HG02678 (cell line): ENCODE data around the gene PCSK7.
"Not testable (repeated sequence)": the region's sequence is repeated elsewhere in the genome, so short reads cannot be mapped to it uniquely, and the experiment has no call there.

ENCODE experiments used
- ATAC-seq: cut with Tn5 transposase; IDR thresholded peaks from one replicate; pipeline ENCODE4 v1.9.1; 2021; ENCODE audit warnings: mild to moderate bottlenecking, moderate library complexity; ENCODE audit not compliant: unreplicated experiment

Gene PCSK7

GRCh38 chr11:117218133-117218915, 13.5 kb downstream of the PCSK7 start:
- no peak for ATAC-seq

DNA sequence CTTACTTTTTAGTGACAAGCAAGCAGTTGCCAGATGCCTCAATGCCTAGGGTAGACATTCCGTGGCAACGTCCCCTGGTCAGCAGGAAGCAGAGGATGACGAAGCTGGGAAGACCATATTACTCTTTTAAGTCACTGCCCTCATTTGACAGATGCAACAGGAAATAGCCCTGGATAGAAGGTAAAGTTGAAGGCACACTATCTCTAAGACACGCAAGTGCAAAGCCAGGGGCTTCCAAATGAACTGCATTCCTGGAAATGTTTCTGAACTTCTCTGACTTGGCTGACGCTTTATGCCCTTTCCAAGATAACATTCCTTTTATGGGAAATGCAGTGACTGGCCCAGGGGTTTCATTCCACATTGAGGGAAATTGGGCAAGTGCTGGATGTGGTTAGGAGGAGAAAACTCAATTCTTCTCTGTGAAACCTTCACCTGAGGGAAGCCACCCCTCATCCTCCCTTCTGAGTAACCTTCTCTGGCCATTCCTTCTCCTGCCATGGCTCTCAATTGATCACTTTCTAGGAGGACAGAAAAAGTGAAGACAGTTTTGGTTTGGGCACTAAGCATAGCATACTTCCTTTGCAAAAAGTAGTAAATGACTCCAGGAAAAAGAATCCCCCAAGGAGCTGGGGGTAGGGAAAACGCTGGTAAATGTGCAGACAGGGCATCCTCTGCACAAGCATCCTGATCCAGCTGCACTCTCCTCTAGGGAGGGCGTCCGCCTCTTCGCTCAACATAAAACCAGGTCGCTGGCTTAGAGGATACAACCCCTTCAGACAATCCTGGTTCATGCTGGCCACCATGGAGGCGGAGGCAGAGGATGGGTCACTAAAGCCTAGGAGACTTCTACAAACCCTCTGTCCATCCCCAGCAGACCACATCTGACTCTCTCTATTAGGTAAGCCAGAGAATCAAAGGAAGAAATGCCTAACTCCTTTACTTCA, 14.5 kb downstream of the PCSK7 start:
- no peak for ATAC-seq

- ATAC-seq = no peak
These were observed 17.3 kb downstream of the PCSK7 start for GRCh38 chr11:117214404-117215110.

- no peak for ATAC-seq
These were observed 19.0 kb downstream of the PCSK7 start for GRCh38 chr11:117212697-117213355.

DNA sequence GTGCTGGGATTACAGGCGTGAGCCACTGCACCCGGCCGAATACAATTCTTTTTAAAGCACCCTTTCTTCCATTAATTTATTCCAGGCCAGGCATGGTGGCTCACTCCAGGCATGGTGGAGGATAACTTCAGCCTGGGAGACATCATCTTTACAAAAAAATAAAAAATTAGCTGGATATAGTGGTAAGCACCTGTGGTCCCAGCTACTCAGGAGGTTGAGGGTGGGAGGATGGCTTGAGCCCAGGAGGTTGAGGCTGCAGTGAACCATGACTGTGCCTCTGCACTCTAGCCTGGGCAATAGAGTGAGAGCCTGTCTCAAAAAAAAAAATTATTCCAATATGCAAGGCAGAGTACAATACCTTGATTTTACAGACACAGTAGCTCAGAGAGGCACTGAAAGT, 21.3 kb downstream of the PCSK7 start:
- ATAC-seq = no peak

- not testable (repeated sequence) for ATAC-seq
These were observed 22.3 kb downstream of the PCSK7 start for GRCh38 chr11:117209351-117210125.

- ATAC-seq = not testable (repeated sequence)
These were observed 23.2 kb downstream of the PCSK7 start for GRCh38 chr11:117208710-117209109.

- ATAC-seq = not testable (repeated sequence)
These were observed 24.4 kb downstream of the PCSK7 start for GRCh38 chr11:117207481-117207880.

DNA sequence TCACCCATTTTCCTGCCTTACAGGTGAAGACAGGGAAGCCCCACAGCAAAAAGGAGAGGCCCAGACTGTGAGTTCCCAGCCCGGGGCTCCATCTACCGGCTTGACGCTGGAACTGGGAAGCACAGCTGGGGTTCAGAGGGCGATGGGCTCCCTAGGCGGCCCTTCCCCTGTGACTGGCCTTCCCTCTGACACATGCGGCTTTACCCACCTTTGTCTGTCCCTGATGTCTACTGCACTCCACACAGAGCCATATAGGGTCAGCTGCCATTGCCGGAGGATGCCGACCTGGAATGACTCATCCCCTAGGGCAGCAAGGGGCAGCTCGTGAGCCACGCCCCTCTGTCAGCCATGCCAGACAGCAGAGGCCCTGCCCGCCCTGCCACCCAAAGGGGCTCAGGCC, 25.0 kb downstream of the PCSK7 start:
- not testable (repeated sequence) for ATAC-seq

GRCh38 chr11:117206111-117206510, 25.8 kb downstream of the PCSK7 start:
- not testable (repeated sequence) for ATAC-seq

GRCh38 chr11:117205211-117205818, 26.6 kb downstream of the PCSK7 start:
- no peak for ATAC-seq

- ATAC-seq = no peak
These were observed 27.4 kb downstream of the PCSK7 start for GRCh38 chr11:117204283-117205080.

GRCh38 chr11:117203069-117203407, 28.8 kb downstream of the PCSK7 start:
- no peak for ATAC-seq

DNA sequence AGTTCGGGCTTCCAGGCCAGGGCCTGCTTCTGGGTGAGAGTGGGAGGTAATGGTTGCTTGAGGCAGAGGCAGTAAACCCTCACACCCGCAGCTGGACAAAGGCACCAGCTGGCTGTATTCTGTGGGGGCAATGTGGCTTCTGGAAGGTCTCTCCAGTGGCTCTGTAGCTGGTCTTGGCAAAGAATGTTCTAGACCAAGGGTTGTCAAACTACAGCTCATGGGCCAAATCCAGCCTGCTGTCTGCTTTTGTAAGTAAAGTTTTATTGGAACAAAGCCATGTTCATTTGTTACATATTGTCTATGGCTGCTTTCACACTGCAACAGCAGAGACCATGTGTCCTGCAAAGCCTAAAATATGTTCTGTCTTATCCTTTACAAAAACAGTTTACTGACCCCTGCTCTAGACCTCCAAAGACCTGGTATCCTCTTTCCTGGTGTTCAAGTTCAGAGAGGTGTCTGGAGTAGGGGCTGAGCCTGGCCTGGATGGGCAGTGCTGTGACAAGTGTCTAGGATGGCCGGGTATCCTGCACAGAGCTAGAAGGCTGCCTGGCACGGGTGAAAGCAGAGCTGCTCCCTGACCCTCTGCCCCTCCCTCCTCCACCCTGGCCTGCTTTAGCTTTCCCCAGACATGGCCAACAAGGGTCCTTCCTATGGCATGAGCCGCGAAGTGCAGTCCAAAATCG, 29.3 kb downstream of the PCSK7 start:
- no peak for ATAC-seq

GRCh38 chr11:117201658-117202305, 30.1 kb downstream of the PCSK7 start:
- ATAC-seq = no peak

GRCh38 chr11:117200813-117201657, 30.8 kb downstream of the PCSK7 start:
- ATAC-seq = no peak
